ENCODE data around the gene SPARC. TPM values are rescaled to one million over a fixed set of nuclear protein-coding genes. Genes with fewer than 3 reads are reported as not detected.
"Not testable (repeated sequence)": the region's sequence is repeated elsewhere in the genome, so short reads cannot be mapped to it uniquely, and the experiment has no call there.

The SPARC gene
- polyA plus RNA-seq, 1 donor, result 4,012 TPM

DNA sequence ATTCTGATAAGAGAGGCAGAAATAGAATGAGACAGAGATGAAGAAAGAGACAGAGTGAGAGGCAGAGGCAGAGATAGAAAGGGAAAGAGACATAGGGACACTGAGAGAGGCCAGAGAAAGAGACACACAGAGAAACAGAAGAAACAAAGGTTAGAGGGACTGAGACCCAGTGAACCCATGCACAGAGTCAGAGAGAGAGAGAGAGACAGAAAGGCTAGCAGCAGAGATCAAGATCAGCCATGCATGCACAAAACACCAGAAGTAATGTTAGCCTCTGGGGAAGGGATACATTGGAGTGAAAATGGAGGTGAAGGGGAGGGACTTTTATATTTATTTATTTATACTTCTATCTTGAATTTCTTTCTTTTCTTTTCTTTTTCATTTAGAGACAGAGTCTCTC, 14.1 kb upstream of the SPARC start:
- DNase-seq (ENCODE audit: low read depth), result no peak

GRCh38 chr5:151700296-151700695, 13.6 kb upstream of the SPARC start:
- DNase-seq (ENCODE audit: low read depth), result no peak

- DNase-seq (ENCODE audit: low read depth), result peak; percentile 88
Observed at GRCh38 chr5:151699071-151699901, 12.6 kb upstream of the SPARC start.

DNA sequence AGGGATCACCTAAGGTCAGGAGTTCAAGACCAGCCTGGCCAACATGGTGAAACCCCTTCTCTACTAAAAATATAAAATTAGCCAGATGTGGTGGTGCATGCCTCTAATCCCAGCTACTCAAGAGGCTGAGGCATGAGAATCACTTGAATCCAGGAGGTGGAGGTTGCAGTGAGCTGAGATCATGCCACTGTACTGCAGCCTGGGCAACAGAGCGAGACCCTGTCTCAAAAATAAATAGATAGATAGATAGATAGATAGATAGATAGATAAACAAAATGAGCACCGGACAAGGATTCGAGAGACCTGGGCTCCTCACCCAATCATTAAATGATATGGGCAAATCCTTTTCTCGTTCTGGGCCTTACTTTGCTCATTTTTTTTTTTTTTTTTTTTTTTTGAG, 11.4 kb upstream of the SPARC start:
- DNase-seq (ENCODE audit: low read depth), result not testable (repeated sequence)

DNA sequence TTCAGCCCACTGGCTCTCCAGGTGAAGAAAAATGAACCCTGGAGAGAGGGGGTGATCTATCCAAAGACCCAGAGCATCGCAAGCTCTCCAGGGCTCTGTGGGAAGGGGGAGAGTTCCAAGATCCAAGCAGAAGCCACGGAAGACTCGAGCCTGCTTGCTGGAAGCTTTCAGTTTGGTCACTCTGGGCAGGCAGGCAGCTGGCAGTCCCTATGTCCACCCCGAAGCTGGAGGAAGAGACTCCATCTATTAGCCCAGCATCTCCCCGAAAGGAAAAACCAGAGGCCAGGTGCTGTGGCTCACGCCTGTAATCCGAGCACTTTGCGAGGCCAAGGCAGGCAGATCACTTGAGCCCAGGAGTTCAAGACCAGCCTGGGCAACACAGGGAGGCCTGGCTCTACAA, 10.7 kb upstream of the SPARC start:
- no peak for DNase-seq (ENCODE audit: low read depth)

GRCh38 chr5:151696470-151697061, 9.9 kb upstream of the SPARC start:
- DNase-seq (ENCODE audit: low read depth), result peak; percentile 86

- no peak for DNase-seq (ENCODE audit: low read depth)
Observed at GRCh38 chr5:151695464-151695863, 8.7 kb upstream of the SPARC start.

- DNase-seq (ENCODE audit: low read depth), result no peak
Observed at GRCh38 chr5:151694035-151694485, 7.3 kb upstream of the SPARC start.

GRCh38 chr5:151692312-151692711, 5.6 kb upstream of the SPARC start:
- DNase-seq (ENCODE audit: low read depth), result no peak

DNA sequence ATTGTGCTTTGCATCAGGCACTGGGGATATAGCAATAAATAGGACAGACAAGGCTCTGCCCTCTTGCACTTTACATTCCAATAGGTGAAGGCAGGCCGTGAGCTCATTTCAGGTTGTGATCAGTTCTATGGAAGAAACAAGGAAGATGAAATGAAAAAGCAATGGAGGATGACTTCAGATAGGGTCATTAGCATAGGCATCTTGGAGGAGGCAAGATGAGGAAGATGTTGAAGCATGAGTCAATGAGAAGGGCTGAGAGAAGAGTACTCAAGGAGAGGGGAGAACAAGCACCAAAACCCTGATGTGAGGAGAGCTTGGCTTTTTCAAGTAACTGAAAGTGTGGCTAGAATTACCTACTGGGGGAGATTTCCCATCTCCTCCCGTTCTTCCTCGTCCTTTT, 5.0 kb upstream of the SPARC start:
- DNase-seq (ENCODE audit: low read depth), result no peak

- not testable (repeated sequence) for DNase-seq (ENCODE audit: low read depth)
Observed at GRCh38 chr5:151689591-151689990, 2.9 kb upstream of the SPARC start.

DNA sequence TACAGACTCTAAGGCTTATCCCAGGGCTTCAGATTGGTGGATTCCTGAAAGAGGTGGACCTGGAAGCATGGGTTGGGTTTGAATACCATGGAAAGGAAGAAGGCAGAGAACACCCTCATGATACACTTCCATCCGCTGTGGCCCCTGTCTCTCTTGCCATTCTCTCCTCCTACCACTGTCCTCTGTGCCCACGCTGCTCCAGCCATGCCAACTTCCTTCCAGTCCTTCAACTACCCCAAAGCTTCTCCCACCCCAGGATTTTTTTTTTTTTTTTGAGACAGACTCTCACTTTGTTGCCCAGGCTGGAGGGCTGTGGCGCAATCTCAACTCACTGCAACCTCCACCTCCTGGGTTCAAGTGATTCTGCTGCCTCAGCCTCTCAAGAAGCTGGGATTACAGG, 1.7 kb upstream of the SPARC start:
- DNase-seq (ENCODE audit: low read depth), result no peak

DNA sequence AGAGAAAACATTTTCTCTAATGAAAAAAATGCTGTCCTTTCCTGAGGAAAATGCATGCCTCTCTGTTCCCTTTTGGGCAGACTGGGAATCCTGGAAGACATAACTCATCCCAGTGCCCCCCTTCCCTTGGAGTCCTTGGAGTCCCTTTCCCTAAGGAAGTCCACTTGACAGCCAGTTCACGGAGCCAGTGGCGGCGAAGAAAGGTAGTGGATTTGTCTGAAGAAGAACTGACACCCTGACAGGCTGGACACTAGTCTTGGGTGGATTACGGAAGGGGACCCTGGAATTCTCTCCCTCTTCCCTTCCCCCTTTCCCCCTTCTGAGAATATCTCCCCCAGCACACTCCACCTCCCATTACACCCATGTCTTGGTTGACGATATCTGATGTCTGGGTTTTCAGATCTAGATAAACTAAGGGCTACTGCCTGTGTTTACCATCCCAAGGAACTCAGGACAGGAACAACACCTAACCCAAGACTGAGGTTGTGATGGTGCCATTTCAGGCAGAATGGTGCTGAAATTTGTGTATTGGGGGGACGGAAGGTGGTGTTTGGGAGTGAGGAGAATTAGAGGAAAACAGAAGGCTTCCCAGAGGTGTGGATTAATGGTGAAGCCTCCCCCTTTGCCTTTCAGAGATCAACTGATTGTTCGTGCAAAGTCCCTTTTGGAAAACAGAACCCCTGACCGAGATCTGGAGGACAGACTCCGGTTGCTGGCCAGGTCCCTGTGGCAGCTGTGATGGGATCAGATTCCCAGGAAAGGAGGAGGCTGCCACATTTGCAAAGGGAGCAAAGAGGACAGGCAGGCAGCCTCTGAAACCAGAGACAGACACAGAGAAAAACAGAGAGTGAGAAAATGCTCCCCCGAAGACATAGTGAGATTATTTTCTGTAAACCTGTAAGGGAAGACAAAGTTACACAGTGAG, 704 bp downstream of the SPARC start:
- no peak for DNase-seq (ENCODE audit: low read depth)

GRCh38 chr5:151684690-151685361, 1.9 kb downstream of the SPARC start:
- DNase-seq (ENCODE audit: low read depth), result peak; percentile 97

- no peak for DNase-seq (ENCODE audit: low read depth)
Observed at GRCh38 chr5:151683986-151684588, 2.6 kb downstream of the SPARC start.

- no peak for DNase-seq (ENCODE audit: low read depth)
Observed at GRCh38 chr5:151683444-151683843, 3.3 kb downstream of the SPARC start.

GRCh38 chr5:151682751-151683331, 3.9 kb downstream of the SPARC start:
- no peak for DNase-seq (ENCODE audit: low read depth)

GRCh38 chr5:151682240-151682639, 4.5 kb downstream of the SPARC start:
- DNase-seq (ENCODE audit: low read depth), result no peak

GRCh38 chr5:151680944-151681427, 5.7 kb downstream of the SPARC start:
- no peak for DNase-seq (ENCODE audit: low read depth)

DNA sequence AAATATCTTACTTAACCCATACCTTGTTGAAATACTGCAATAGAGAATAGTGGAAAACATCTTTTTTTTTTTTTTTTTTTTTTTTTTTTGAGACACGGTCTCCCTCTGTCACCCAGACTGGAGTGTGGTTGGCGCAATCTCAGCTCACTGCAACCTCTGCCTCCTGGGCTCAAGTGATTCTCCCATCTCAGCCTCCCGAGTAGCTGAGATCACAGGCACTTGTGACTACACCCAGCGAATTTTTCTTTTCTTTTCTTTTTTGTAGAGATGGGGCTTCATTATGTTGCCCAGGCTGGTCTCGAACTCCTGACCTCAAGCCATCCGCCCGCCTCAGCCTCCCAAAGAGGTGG, 6.6 kb downstream of the SPARC start:
- not testable (repeated sequence) for DNase-seq (ENCODE audit: low read depth)
